Mucosa of stomach (tissue), 1 donor: ENCODE data around the gene CUTA.

Experiments used
- H3K27me3 ChIP-seq: one replicate; pipeline ENCODE4 v1.7.0; 2013; ENCODE audit warnings: mild to moderate bottlenecking, low read length; ENCODE audit not compliant: control insufficient read depth, insufficient read depth
- H3K36me3 ChIP-seq: one replicate; pipeline ENCODE4 v1.7.0; 2013; ENCODE audit warnings: low read length; ENCODE audit not compliant: control insufficient read depth, insufficient read depth
- H3K4me1 ChIP-seq: one replicate; pipeline ENCODE4 v1.7.0; 2013; ENCODE audit warnings: mild to moderate bottlenecking, low read length; ENCODE audit not compliant: control insufficient read depth, insufficient read depth
- H3K4me3 ChIP-seq: one replicate; pipeline ENCODE4 v1.7.0; 2013; ENCODE audit warnings: low read length
- H3K9ac ChIP-seq: one replicate; pipeline ENCODE4 v1.7.0; 2013; ENCODE audit warnings: mild to moderate bottlenecking, low read length, moderate library complexity
- H3K9me3 ChIP-seq: one replicate; pipeline ENCODE4 v1.7.0; 2013; ENCODE audit warnings: mild to moderate bottlenecking, low read length, moderate library complexity; ENCODE audit not compliant: control insufficient read depth
- donor health status: Pancreatic carcinoma.

Gene CUTA

DNA sequence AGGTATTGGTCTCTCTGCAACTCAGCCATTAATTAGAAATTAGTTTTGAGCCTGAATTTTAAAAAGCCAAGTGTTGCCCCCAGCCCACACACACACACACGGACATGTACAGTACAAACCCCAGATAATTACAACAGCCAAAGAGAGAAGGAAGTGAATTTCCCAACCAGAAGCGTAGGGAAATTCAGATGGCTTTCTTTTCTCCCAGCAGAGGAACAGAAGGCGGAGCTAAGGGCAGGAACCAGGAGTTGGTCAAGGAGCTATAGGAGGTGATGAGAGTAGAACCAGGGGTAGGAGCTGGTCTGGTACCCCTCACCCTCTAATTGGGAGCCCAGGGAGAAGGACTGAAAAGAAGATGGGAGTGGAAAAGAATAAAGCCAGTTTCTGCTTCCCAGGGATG lies 32.5 kb upstream of the CUTA start:
- no peaks in the 10 kb centered on the region for H3K27me3 ChIP-seq
- H3K9ac ChIP-seq = no peak overlapping the region
- H3K9me3 ChIP-seq = no peaks in the 10 kb centered on the region
- no peak overlapping the region for H3K4me3 ChIP-seq
- no peaks in the 10 kb centered on the region for H3K36me3 ChIP-seq
- peaks cover 7% of the 10 kb centered on the region for H3K4me1 ChIP-seq

DNA sequence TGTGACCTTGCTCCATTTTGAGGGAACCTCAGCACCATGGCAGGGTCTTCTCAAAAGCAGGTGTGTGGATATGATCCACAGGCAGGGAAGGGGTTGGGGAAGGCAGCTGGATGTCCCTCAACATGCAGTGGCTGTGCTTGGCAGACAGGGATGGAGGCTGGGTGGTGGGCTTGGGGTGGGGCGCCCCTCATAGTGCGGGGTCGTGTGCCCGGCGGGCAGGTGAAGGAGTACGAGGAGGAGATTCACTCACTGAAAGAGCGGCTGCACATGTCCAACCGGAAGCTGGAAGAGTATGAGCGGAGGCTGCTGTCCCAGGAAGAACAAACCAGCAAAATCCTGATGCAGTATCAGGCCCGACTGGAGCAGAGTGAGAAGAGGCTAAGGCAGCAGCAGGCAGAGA lies 28.4 kb upstream of the CUTA start:
- Histone ChIP-seq H3K4me3 (no peak overlapping the region), H3K27me3 (no peaks in the 10 kb centered on the region), H3K9ac (no peak overlapping the region), H3K9me3 (no peaks in the 10 kb centered on the region), H3K4me1 (no peaks in the 10 kb centered on the region), H3K36me3 (no peaks in the 10 kb centered on the region)

GRCh38 chr6:33445119-33445603 lies 27.3 kb upstream of the CUTA start:
- Histone ChIP-seq H3K9me3 (no peaks in the 10 kb centered on the region), H3K27me3 (no peaks in the 10 kb centered on the region), H3K4me1 (no peaks in the 10 kb centered on the region), H3K9ac (no peak overlapping the region), H3K4me3 (no peak overlapping the region), H3K36me3 (no peaks in the 10 kb centered on the region)

- Histone ChIP-seq H3K36me3 (no peaks in the 10 kb centered on the region), H3K9ac (no peak overlapping the region), H3K27me3 (no peaks in the 10 kb centered on the region), H3K4me1 (no peaks in the 10 kb centered on the region), H3K9me3 (no peaks in the 10 kb centered on the region), H3K4me3 (no peak overlapping the region)
Measured at GRCh38 chr6:33443619-33444504, 26.0 kb upstream of the CUTA start.

GRCh38 chr6:33443025-33443424 lies 25.1 kb upstream of the CUTA start:
- H3K27me3 ChIP-seq = no peaks in the 10 kb centered on the region
- H3K9ac ChIP-seq = no peak overlapping the region
- no peak overlapping the region for H3K4me3 ChIP-seq
- H3K9me3 ChIP-seq = no peaks in the 10 kb centered on the region
- H3K36me3 ChIP-seq = no peaks in the 10 kb centered on the region
- H3K4me1 ChIP-seq = no peaks in the 10 kb centered on the region

DNA sequence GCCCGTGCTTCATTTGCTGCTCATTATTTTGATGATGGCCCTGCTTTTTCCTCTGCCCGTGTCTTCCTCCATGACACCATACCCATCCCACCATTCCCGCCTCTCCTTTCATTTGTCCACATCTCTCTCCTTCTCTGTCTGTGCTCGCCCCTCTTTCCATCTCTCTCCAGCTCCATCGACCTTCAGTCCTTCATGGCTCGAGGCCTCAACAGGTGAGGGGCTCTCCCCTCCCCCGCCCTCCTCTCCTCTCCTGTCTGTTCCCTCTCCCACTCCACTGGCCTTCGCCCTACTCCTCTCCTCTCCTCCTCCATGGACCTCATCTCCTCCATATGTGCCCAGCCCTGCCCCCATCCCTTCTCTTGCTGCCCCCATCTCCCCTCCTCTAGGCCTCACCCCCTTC lies 24.4 kb upstream of the CUTA start:
- no peaks in the 10 kb centered on the region for H3K9me3 ChIP-seq
- no peak overlapping the region for H3K9ac ChIP-seq
- no peaks in the 10 kb centered on the region for H3K4me1 ChIP-seq
- H3K27me3 ChIP-seq = no peaks in the 10 kb centered on the region
- H3K36me3 ChIP-seq = no peaks in the 10 kb centered on the region
- H3K4me3 ChIP-seq = no peak overlapping the region

GRCh38 chr6:33441457-33441856 lies 23.6 kb upstream of the CUTA start:
- no peaks in the 10 kb centered on the region for H3K27me3 ChIP-seq
- no peaks in the 10 kb centered on the region for H3K4me1 ChIP-seq
- H3K4me3 ChIP-seq = no peak overlapping the region
- no peaks in the 10 kb centered on the region for H3K9me3 ChIP-seq
- H3K9ac ChIP-seq = no peak overlapping the region
- H3K36me3 ChIP-seq = no peaks in the 10 kb centered on the region

DNA sequence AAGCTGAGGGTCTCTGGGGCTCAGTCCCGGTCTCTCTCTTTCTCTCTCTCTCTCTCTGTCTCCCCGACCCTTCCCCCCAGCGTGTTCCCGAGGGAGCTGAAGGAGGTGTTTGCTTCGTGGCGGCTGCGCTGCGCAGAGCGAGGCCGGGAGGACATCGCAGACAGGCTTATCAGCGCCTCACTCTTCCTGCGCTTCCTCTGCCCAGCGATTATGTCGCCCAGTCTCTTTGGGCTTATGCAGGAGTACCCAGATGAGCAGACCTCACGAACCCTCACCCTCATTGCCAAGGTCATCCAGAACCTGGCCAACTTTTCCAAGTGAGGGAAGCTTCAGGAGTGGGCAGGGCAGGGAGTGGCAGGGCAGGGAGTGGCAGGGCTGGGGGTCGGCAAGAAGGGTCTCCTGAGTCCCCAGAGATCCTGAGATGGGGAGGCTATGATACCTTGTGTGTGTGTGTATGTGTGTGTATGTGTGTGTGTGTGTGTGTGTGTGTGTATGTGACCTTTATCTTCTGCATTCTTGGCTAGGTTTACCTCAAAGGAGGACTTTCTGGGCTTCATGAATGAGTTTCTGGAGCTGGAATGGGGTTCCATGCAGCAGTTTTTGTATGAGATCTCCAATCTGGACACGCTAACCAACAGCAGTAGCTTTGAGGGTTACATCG lies 22.9 kb upstream of the CUTA start:
- Histone ChIP-seq H3K36me3 (no peaks in the 10 kb centered on the region), H3K9me3 (no peaks in the 10 kb centered on the region), H3K9ac (no peak overlapping the region), H3K27me3 (no peaks in the 10 kb centered on the region), H3K4me3 (no peak overlapping the region), H3K4me1 (no peaks in the 10 kb centered on the region)

DNA sequence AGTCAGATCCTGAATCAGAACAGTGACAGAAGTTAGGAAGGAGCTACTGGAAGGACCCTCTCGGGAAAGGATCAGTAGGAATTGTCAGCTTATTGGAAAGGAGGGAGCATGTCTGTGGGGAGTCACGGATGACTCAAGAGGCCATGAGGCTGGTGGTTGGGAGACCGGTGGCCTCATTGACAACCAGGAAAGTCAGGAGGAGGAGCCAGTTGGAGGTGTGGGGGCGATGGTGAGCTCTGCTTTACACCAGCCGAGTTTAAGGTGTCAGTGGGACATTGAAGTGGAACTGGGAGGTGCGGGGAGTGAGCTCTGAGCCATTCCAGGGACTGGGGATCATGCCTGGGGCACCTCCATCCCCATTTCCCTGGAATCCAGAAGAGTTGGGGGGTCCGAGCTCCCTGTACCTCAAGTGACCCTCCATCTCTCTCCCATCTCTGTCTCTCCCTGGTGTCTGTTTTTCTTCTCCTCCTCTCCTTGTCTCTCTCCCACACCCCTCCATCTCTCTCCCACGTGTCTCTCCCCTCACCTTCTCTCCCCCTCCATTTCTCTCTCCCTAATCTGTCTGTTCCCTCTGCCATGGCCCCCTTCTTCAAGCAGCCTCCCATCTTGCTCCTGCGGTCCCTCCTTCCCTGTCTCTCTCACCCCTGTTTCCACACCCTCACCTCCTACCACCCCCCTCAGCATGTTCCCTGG lies 22.2 kb upstream of the CUTA start:
- H3K9me3 ChIP-seq = no peaks in the 10 kb centered on the region
- no peaks in the 10 kb centered on the region for H3K4me1 ChIP-seq
- H3K36me3 ChIP-seq = no peaks in the 10 kb centered on the region
- H3K9ac ChIP-seq = no peak overlapping the region
- H3K27me3 ChIP-seq = no peaks in the 10 kb centered on the region
- no peak overlapping the region for H3K4me3 ChIP-seq

DNA sequence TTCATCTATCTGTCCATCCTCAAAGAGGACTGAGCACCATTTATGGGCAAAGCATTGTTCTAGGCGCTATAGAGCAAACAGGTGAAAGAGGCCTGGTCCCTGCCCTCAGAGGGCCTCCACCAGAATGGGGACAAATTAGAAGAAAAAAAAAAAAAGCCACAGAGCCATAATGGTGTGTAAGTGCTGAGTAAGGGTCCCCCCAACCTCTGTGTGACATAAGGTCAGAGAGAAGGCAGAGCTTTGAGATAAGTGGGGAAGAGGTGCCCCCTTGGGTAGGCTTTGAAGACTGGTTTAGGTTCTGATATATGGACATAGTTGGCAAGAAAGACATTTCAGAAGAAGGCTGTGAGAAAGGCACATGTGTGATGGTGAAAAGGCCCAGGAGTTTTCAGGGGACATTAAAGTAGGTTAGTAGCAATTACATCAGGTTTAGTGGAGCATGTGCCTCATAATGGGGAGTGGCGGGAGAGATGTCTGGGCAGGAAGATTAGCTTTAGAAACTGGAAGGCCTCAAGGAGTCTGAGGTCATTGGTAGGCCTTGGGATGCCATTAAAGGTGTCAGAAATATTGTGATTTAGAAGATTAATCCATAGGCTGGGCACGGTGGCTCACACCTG lies 21.2 kb upstream of the CUTA start:
- Histone ChIP-seq H3K36me3 (no peaks in the 10 kb centered on the region), H3K27me3 (no peaks in the 10 kb centered on the region), H3K9ac (no peak overlapping the region), H3K4me3 (no peak overlapping the region), H3K4me1 (no peaks in the 10 kb centered on the region), H3K9me3 (no peaks in the 10 kb centered on the region)

DNA sequence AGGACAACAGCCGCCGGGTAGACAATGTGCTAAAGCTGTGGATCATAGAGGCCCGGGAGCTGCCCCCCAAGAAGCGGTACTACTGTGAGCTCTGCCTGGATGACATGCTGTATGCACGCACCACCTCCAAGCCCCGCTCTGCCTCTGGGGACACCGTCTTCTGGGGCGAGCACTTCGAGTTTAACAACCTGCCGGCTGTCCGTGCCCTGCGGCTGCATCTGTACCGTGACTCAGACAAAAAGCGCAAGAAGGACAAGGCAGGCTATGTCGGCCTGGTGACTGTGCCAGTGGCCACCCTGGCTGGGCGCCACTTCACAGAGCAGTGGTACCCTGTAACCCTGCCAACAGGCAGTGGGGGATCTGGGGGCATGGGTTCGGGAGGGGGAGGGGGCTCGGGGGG lies 19.8 kb upstream of the CUTA start:
- Histone ChIP-seq H3K9ac (no peak overlapping the region), H3K9me3 (no peaks in the 10 kb centered on the region), H3K27me3 (no peaks in the 10 kb centered on the region), H3K36me3 (no peaks in the 10 kb centered on the region), H3K4me1 (no peaks in the 10 kb centered on the region), H3K4me3 (no peak overlapping the region)

- Histone ChIP-seq H3K27me3 (no peaks in the 10 kb centered on the region), H3K4me3 (no peak overlapping the region), H3K36me3 (no peaks in the 10 kb centered on the region), H3K9me3 (no peaks in the 10 kb centered on the region), H3K4me1 (no peaks in the 10 kb centered on the region), H3K9ac (no peak overlapping the region)
Measured at GRCh38 chr6:33434961-33435360, 17.1 kb upstream of the CUTA start.
